ENCODE data around the gene THSD7B. TPM values are rescaled to one million over a fixed set of nuclear protein-coding genes. Genes with fewer than 3 reads are reported as not detected.
A peak's percentile ranks its signal among the peaks of the same experiment; 100 is the strongest.

THSD7B gene
- total and polyA plus RNA-seq, 2 of the 13 experiments (the other 11 are each of a cell fraction or from before 2014, with no cell fraction given), result 0.02 TPM; not detected in 1

GRCh38 chr2:137192366-137193310 lies 427.3 kb downstream of the THSD7B start:
- no peak overlapping the region for H3K4me3 ChIP-seq (replicated peaks in 1 of 3; ENCODE audit: insufficient read depth in 1 of 3, low read depth in 2 of 3, low read length in 3 of 3)
- H3K27me3 ChIP-seq (ENCODE audit: control insufficient read depth in 1 of 2, insufficient read depth in 2 of 2, low read length in 2 of 2), result no peaks in the 10 kb centered on the region
- WGBS (ENCODE audit: low lambda C conversion rate), result 19% methylated on average over 6 of the region's 6 CpGs
- H2AFZ ChIP-seq (ENCODE audit: low read length), result no peak overlapping the region
- ChIA-PET POLR2A (no interaction called here), CTCF (ENCODE audit: low intra/inter-chr PET ratio, low total read pairs) (no interaction called here)
- no peak for ATAC-seq
- H3K9ac ChIP-seq (ENCODE audit: insufficient read depth, low read depth, low read length), result no peak overlapping the region
- no peak overlapping the region for H3K4me2 ChIP-seq (ENCODE audit: low read depth, low read length)
- H3K36me3 ChIP-seq (replicated peaks in 1 of 2; ENCODE audit: control insufficient read depth in 1 of 2, insufficient read depth in 2 of 2, low read length in 2 of 2), result no peaks in the 10 kb centered on the region
- peak; percentile 15 for DNase-seq (ENCODE audit: low spot score)
- no peak overlapping the region for H3K27ac ChIP-seq (ENCODE audit: extremely low read length, insufficient read depth, low read length)
- intact Hi-C loops (cut with micrococcal nuclease; ENCODE audit: unreplicated experiment) (no loop called here), in situ Hi-C loops (cut with HindIII; ENCODE audit: extremely low pct_ligation_motif_present, low pct_unique_long_range_greater_than_20kb) (no loop called here)
- H3K79me2 ChIP-seq (ENCODE audit: insufficient read depth, low read length), result no peaks in the 10 kb centered on the region
- H4K20me1 ChIP-seq (ENCODE audit: insufficient read depth, low read length), result no peaks in the 10 kb centered on the region
- no peaks in the 10 kb centered on the region for H3K9me3 ChIP-seq (ENCODE audit: low read length)
- no peaks in the 10 kb centered on the region for H3K4me1 ChIP-seq (ENCODE audit: insufficient read depth, low read length)
- no TSS peak for BruUV-seq (replicated peaks)
- FAIRE-seq, result no peak
- TF ChIP-seq ZEB1 (IDR thresholded peaks at IDR 0.05; ENCODE audit: insufficient replicate concordance, low read depth) (no peak), ZBTB1 (CRISPR knock-in tag; IDR thresholded peaks at IDR 0.05; ENCODE audit: borderline replicate concordance) (no peak), EZH2 (conservative IDR thresholded peaks at IDR 0.05; ENCODE audit: low read depth, low read length) (no peak), RXRB (CRISPR knock-in tag; IDR thresholded peaks at IDR 0.05; ENCODE audit: borderline replicate concordance) (no peak), TBL1XR1 (IDR thresholded peaks at IDR 0.05; ENCODE audit: borderline replicate concordance, low read length, partially characterized antibody) (no peak), NRL (CRISPR knock-in tag; IDR thresholded peaks at IDR 0.05; ENCODE audit: borderline replicate concordance) (no peak), NCOR1 (IDR thresholded peaks at IDR 0.05; ENCODE audit: borderline replicate concordance, low read length) (no peak), ZSCAN25 (CRISPR knock-in tag; IDR thresholded peaks at IDR 0.05) (peak; percentile 83), XBP1 (CRISPR knock-in tag; IDR thresholded peaks at IDR 0.05) (no peak), ZNF780A (CRISPR knock-in tag; IDR thresholded peaks at IDR 0.05) (no peak), ZNF513 (CRISPR knock-in tag; conservative IDR thresholded peaks at IDR 0.05) (no peak), MAFF (IDR thresholded peaks at IDR 0.05; ENCODE audit: low read depth, low read length) (peak; percentile 64), ZNF142 (CRISPR knock-in tag; IDR thresholded peaks at IDR 0.05) (no peak), ZNF256 (CRISPR knock-in tag; conservative IDR thresholded peaks at IDR 0.05) (no peak), PREB (CRISPR knock-in tag; IDR thresholded peaks at IDR 0.05) (no peak), MAFK (conservative IDR thresholded peaks at IDR 0.05 in 1 of 2, IDR thresholded peaks at IDR 0.05 in 1 of 2; ENCODE audit: low read length in 2 of 2) (peak; percentile 64 to 69)

Data from HepG2 (cell line).